OCI-LY7 (cell line): ENCODE measurements around the gene CFAP97. TPM values are rescaled to one million over a fixed set of nuclear protein-coding genes. Genes with fewer than 3 reads are reported as not detected.

ENCODE experiments used
- BruUV-seq: library from RNA; stranded (reverse); fragments of 400-500 nt; replicated peaks from 2 replicates; lab custom pipeline; 2021; lab: Mats Ljungman, UMichigan
- CTCF ChIA-PET: fragments of 300-600 bp; sonication (Branson Sonifier 250); formaldehyde crosslinking; loops from one replicate; lab custom pipeline; 2022; ENCODE audit warnings: antibody characterized with exemption; ENCODE audit not compliant: unreplicated experiment; lab: Charles Lee
- POLR2A ChIA-PET: fragments of 300-600 bp; sonication (Branson Sonifier 250); formaldehyde crosslinking; loops from one replicate; lab custom pipeline; 2022; ENCODE audit warnings: antibody characterized with exemption; lab: Charles Lee
- DNase-seq: peaks from one replicate; pipeline ENCODE4 v3.0.0-alpha.2; 2015; ENCODE audit warnings: low spot score
- H2AFZ ChIP-seq: fragments of 200-600 bp; sonication (generic), shearing (Covaris generic); 2 replicates; pipeline ENCODE4 v1.6.1; 2014; ENCODE audit warnings: mild to moderate bottlenecking, antibody characterized with exemption, low read length, moderate library complexity
- H3K27ac ChIP-seq: fragments of 200-600 bp; sonication (generic); 2 replicates; pipeline ENCODE4 v1.5.1; 2014; ENCODE audit warnings: mixed run types, low read depth, mild to moderate bottlenecking, moderate library complexity, low read length, inconsistent platforms; ENCODE audit not compliant: poor library complexity, severe bottlenecking
- H3K36me3 ChIP-seq: fragments of 200-600 bp; sonication (generic); 2 replicates; pipeline ENCODE4 v1.6.1; 2014; ENCODE audit warnings: mild to moderate bottlenecking, antibody characterized with exemption, low read length, moderate library complexity, mixed read lengths; ENCODE audit not compliant: insufficient read depth
- H3K4me1 ChIP-seq: fragments of 200-600 bp; sonication (generic); 2 replicates; pipeline ENCODE4 v1.5.1; 2014; ENCODE audit warnings: mild to moderate bottlenecking, low read length; ENCODE audit not compliant: insufficient read depth, poor library complexity, severe bottlenecking
- H3K4me2 ChIP-seq: fragments of 200-600 bp; sonication (generic); 2 replicates; pipeline ENCODE4 v1.6.1; 2014; ENCODE audit warnings: mild to moderate bottlenecking, low read length
- H3K4me3 ChIP-seq: fragments of 200-600 bp; sonication (generic); 2 replicates; pipeline ENCODE4 v1.5.1; 2014; ENCODE audit warnings: mild to moderate bottlenecking, low read depth, low read length; ENCODE audit not compliant: poor library complexity, severe bottlenecking
- H3K79me2 ChIP-seq: fragments of 200-600 bp; sonication (generic); 2 replicates; pipeline ENCODE4 v1.6.1; 2016; ENCODE audit warnings: low read depth, mild to moderate bottlenecking, low read length, moderate library complexity, mixed read lengths; ENCODE audit not compliant: insufficient read depth
- H3K9me2 ChIP-seq: fragments of 200-600 bp; sonication (generic); 2 replicates; pipeline ENCODE4 v1.6.1; 2016; ENCODE audit warnings: mild to moderate bottlenecking, low read length, mixed read lengths; ENCODE audit not compliant: insufficient read depth
- H3K9me3 ChIP-seq: fragments of 200-600 bp; sonication (generic); 2 replicates; pipeline ENCODE4 v1.6.1; 2014; ENCODE audit warnings: mild to moderate bottlenecking, mixed run types, low read length, mixed read lengths
- H4K20me1 ChIP-seq: fragments of 200-600 bp; sonication (generic); 2 replicates; pipeline ENCODE4 v1.6.1; 2014; ENCODE audit warnings: mild to moderate bottlenecking, antibody characterized with exemption, low read length, moderate library complexity, mixed read lengths; ENCODE audit not compliant: insufficient read depth
- EZH2phosphoT487 ChIP-seq: fragments of 200-600 bp; sonication (generic); IDR thresholded peaks from 2 replicates; pipeline ENCODE4 v1.6.1; 2018; ENCODE audit warnings: low read depth, borderline replicate concordance, mild to moderate bottlenecking, mixed run types, antibody characterized with exemption, low read length, moderate library complexity, mixed read lengths
- intact Hi-C: fragments of 100-400 bp; cut with micrococcal nuclease; formaldehyde crosslinking; loops from one replicate; pipeline ENCODE4 v1.10.0; 2022; ENCODE audit not compliant: unreplicated experiment
- total RNA-seq, 2 experiments: library from RNA; depleted of rRNA in 1 of 2; stranded (reverse); fragments of >200 nt in 1 of 2; shearing (Covaris generic) in 1 of 2; gene quantifications; 2 replicates each; pipeline ENCODE4 v1.2.3, GENCODE V29; 2014 to 2022
- TF ChIP-seq, protein P1 (sequence below): fragments of 200-600 bp; sonication (generic); conservative IDR thresholded peaks from 2 replicates; pipeline ENCODE4 v1.5.1; 2014; ENCODE audit warnings: mild to moderate bottlenecking, antibody characterized with exemption, low read length, moderate library complexity, mixed read lengths

CFAP97 gene
- total RNA-seq, 2 experiments from 2014 or later, result 22.7 to 57.3 TPM

- Histone ChIP-seq H3K79me2 (no peaks in the 10 kb centered on the region), H3K4me1 (no peaks in the 10 kb centered on the region), H3K36me3 (no peaks in the 10 kb centered on the region), H3K27ac (no peak overlapping the region), H2AFZ (no peak overlapping the region), H3K9me2 (no peaks in the 10 kb centered on the region), H3K9me3 (no peaks in the 10 kb centered on the region), H3K4me3 (no peak overlapping the region), H4K20me1 (no peaks in the 10 kb centered on the region), H3K4me2 (no peak overlapping the region)
- POLR2A ChIA-PET, result interaction anchor here (1.1 kb wide), 1 partner anchor 83 kb away, joined by 4 read pairs; no protein-coding TSS in a partner anchor
- DNase-seq, result no peak
- no peak for TF ChIP-seq EZH2phosphoT487
- TF ChIP-seq, protein P1, sequence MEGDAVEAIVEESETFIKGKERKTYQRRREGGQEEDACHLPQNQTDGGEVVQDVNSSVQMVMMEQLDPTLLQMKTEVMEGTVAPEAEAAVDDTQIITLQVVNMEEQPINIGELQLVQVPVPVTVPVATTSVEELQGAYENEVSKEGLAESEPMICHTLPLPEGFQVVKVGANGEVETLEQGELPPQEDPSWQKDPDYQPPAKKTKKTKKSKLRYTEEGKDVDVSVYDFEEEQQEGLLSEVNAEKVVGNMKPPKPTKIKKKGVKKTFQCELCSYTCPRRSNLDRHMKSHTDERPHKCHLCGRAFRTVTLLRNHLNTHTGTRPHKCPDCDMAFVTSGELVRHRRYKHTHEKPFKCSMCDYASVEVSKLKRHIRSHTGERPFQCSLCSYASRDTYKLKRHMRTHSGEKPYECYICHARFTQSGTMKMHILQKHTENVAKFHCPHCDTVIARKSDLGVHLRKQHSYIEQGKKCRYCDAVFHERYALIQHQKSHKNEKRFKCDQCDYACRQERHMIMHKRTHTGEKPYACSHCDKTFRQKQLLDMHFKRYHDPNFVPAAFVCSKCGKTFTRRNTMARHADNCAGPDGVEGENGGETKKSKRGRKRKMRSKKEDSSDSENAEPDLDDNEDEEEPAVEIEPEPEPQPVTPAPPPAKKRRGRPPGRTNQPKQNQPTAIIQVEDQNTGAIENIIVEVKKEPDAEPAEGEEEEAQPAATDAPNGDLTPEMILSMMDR, result no peak
- CTCF ChIA-PET, result no interaction called here
- intact Hi-C loops, result no loop called here
- no TSS peak for BruUV-seq
Observed at GRCh38 chr4:185124006-185124405, 79.8 kb downstream of the CFAP97 start.

DNA sequence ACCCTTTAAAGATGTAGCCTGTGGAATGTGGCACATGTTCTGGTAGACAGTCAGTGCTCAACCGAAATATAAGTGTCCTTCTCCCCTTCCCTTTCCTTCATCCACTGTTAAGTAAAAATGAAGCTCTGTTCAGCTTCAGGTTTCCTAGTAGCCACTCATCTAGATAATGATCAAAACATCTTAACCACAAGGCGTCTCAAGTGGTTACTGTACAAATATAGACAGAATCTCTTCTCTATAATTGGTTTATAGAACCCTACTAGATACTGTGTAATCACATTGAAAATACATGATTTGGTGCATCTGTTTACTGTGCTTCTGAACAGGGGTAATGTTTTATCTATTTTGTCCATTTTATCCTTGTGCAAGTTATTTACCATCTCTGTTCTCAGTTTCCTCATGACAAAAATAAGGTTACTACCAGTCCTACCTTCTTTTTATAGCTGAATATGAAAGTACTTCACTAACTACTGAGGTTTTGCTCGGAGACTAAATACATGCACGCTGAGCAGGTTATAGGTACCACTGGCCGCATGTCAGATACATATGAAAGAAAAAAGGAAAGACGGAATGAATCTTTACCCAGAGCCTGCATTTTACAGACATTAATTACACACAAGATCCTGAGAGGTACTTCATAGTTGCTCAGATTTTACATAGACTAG lies 81.0 kb downstream of the CFAP97 start:
- TF ChIP-seq, protein P1, result no peak
- TF ChIP-seq EZH2phosphoT487, result no peak
- Histone ChIP-seq H3K4me1 (no peaks in the 10 kb centered on the region), H3K27ac (no peak overlapping the region), H2AFZ (no peak overlapping the region), H3K9me3 (no peaks in the 10 kb centered on the region), H3K4me3 (no peak overlapping the region), H3K36me3 (no peaks in the 10 kb centered on the region), H3K4me2 (no peak overlapping the region; the same call in 1 of the 2 replicates), H3K79me2 (no peaks in the 10 kb centered on the region), H4K20me1 (no peaks in the 10 kb centered on the region), H3K9me2 (no peaks in the 10 kb centered on the region)
- POLR2A ChIA-PET, result interaction anchor here (0.6 to 1.1 kb wide), 3 partner anchors 20 to 88 kb away, joined by 3 to 4 read pairs (median 3); partner anchors contain the start of gene SLC25A4
- CTCF ChIA-PET, result no interaction called here
- BruUV-seq, result no TSS peak
- intact Hi-C loops, result no loop called here
- no peak for DNase-seq

GRCh38 chr4:185120631-185120946 lies 83.2 kb downstream of the CFAP97 start:
- ChIA-PET POLR2A (no interaction called here), CTCF (no interaction called here)
- no peaks in the 10 kb centered on the region for H3K9me3 ChIP-seq
- H4K20me1 ChIP-seq, result no peaks in the 10 kb centered on the region
- no peaks in the 10 kb centered on the region for H3K79me2 ChIP-seq
- no peaks in the 10 kb centered on the region for H3K4me1 ChIP-seq
- BruUV-seq, result no TSS peak
- no peaks in the 10 kb centered on the region for H3K36me3 ChIP-seq
- no peak overlapping the region for H3K27ac ChIP-seq
- no peak overlapping the region for H3K4me2 ChIP-seq
- intact Hi-C loops, result no loop called here
- no peak overlapping the region for H3K4me3 ChIP-seq
- no peak for DNase-seq
- no peak overlapping the region for H2AFZ ChIP-seq
- H3K9me2 ChIP-seq, result no peaks in the 10 kb centered on the region
- no peak for TF ChIP-seq EZH2phosphoT487
- TF ChIP-seq, protein P1, result no peak
